KG1 (cell line): ENCODE results near the gene ITPR2.

Experiments
- DNase-seq: peaks from one replicate; lab custom pipeline; 2025; lab: John Stamatoyannopoulos, UW

Gene ITPR2

DNA sequence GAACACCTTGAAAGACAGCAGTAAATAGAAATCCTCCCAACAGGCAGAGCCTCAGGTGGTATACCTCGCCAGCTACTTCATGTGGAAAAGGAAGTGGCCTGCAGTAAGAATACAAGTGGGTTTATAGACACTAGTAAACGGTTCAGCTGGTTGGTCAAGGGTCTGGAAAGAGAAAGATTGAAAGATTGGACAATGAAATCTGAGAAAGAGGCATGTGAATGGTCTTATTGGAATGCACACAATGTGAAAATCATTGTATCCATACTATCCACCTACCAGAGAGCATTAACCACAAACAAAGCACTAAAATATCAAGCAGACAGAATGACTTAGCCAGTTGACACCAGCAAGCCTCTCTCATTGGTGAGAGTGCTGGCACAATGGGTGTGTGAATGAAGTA lies 539.4 kb downstream of the ITPR2 start:
- DNase-seq, result no peak

DNA sequence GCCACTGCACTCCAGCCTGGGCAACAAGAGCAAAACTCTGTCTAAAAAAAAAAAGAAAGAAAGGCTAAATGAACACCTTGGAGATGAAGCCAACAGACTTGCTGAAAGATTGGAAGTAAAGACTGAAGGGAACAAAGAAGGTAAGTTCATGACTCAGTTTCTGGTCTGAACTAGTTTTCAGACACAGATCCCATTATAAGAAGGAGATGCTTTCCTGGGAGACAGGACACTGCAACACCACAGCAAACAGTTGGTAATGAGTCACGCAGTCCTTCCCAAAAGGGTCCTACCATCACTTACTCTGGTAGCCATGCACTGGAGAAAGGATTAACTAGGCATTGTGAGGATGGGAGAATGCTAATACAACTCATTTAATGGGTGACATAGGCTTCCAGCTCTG lies 540.4 kb downstream of the ITPR2 start:
- no peak for DNase-seq

DNA sequence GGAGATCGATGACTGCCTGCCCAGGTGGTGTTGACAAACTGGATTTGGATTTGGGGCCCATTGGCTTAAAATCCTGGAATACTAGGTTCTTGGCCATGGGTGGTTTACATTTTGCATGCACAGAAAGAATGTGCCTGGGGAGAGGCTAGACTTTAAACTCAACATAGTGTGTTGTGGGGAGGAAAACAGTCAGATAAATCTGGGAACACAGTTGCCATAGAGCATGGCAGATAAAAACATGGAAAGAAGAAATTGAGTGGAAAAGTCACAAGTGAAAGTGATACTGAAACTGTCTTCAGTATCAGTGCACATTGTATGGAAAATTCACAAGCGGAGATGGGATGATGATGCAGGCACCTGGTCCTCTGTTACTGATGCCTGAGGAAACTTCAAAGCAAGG lies 542.4 kb downstream of the ITPR2 start:
- no peak for DNase-seq

DNA sequence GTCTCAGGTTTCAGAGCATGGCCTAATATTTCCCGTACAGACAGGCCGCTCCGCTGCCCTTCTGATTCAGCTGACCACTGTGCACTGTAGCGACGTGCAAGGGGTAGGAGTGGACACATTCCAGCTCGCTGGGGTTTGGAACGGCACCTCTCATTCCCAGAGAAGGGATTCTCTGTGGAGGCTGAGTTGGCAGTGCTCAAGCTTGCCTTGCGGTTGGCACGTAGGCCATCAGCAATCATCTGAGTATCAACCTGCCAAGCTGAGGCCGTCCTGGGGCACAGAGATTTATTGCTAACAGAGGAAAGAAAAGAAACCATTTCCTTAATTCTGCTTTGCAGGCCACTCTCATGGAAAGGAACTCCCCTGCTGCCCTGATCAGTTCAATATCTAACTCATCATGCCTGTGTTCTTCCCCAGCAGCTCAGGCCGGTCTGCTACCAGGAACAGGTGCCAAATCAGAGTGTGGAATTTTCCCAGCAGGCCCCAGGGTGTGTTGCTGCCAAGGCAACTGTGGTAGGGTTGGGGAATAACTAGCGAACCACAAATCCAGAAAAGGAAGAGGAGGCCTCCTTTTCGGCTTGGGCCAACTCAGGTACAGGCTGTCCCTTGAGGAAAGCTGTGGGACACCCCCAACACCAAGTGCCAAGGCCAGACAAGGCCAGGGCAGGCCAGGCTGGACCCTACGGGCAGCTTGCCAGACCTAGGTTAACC lies 545.2 kb downstream of the ITPR2 start:
- no peak for DNase-seq
